Trophoblast cell (in vitro differentiated cells and primary cell): ENCODE data around the gene PPP6C.
A peak's percentile ranks its signal among the peaks of the same experiment; 100 is the strongest.

Experiments
- DNase-seq, 2 donors: peaks; one replicate each; pipeline ENCODE4 v3.0.0-alpha.2; 2016
- H2AFZ ChIP-seq: 2 replicates; pipeline ENCODE4 v1.6.1; 2013; ENCODE audit warnings: low read length, moderate library complexity, mild to moderate bottlenecking; ENCODE audit not compliant: insufficient read depth, poor library complexity
- H2AK5ac ChIP-seq: 2 replicates; pipeline ENCODE4 v1.6.1; 2013; ENCODE audit warnings: mild to moderate bottlenecking, low read length
- H2BK120ac ChIP-seq: 2 replicates; pipeline ENCODE4 v1.6.1; 2013; ENCODE audit warnings: low read length, mild to moderate bottlenecking, moderate library complexity; ENCODE audit not compliant: insufficient read depth, poor library complexity
- H2BK12ac ChIP-seq: 2 replicates; pipeline ENCODE4 v1.6.1; 2013; ENCODE audit warnings: mild to moderate bottlenecking, low read length, moderate library complexity
- H2BK5ac ChIP-seq: 2 replicates; pipeline ENCODE4 v1.6.1; 2013; ENCODE audit warnings: low read length, low read depth, moderate library complexity, mild to moderate bottlenecking; ENCODE audit not compliant: poor library complexity
- H3K14ac ChIP-seq: 2 replicates; pipeline ENCODE4 v1.6.1; 2013; ENCODE audit warnings: mild to moderate bottlenecking, low read length
- H3K18ac ChIP-seq: 2 replicates; pipeline ENCODE4 v1.6.1; 2013; ENCODE audit warnings: mild to moderate bottlenecking, low read length
- H3K23ac ChIP-seq: 2 replicates; pipeline ENCODE4 v1.6.1; 2013; ENCODE audit warnings: low read length
- H3K27ac ChIP-seq: 2 replicates; pipeline ENCODE4 v1.5.1; 2013; ENCODE audit warnings: low read depth, mild to moderate bottlenecking, inconsistent platforms, low read length, moderate library complexity
- H3K27me3 ChIP-seq: 2 replicates; pipeline ENCODE4 v1.6.1; 2013; ENCODE audit warnings: inconsistent platforms, mild to moderate bottlenecking, low read length, moderate library complexity; ENCODE audit not compliant: insufficient read depth
- H3K36me3 ChIP-seq, 2 experiments: 1 replicate in 1 of 2; 2 replicates in 1 of 2; pipeline ENCODE4 v1.6.1; 2013; ENCODE audit warnings: low read length in 2 of 2, mild to moderate bottlenecking in 2 of 2, moderate library complexity in 1 of 2; ENCODE audit not compliant: insufficient read depth in 2 of 2, control insufficient read depth in 1 of 2
- H3K4ac ChIP-seq: 2 replicates; pipeline ENCODE4 v1.6.1; 2013; ENCODE audit warnings: low read depth, mild to moderate bottlenecking, low read length, moderate library complexity
- H3K4me1 ChIP-seq, 2 experiments: 1 replicate in 1 of 2; 2 replicates in 1 of 2; pipeline ENCODE4 v1.6.1; 2013; ENCODE audit warnings: low read length in 2 of 2, mild to moderate bottlenecking in 2 of 2, moderate library complexity in 1 of 2; ENCODE audit not compliant: insufficient read depth in 2 of 2, control insufficient read depth in 1 of 2
- H3K4me2 ChIP-seq: 2 replicates; pipeline ENCODE4 v1.6.1; 2013; ENCODE audit warnings: inconsistent platforms, mild to moderate bottlenecking, low read length, moderate library complexity
- H3K4me3 ChIP-seq: 2 replicates; pipeline ENCODE4 v1.5.1; 2013; ENCODE audit warnings: mild to moderate bottlenecking, low read depth, low read length, inconsistent platforms
- H3K79me1 ChIP-seq: one replicate; pipeline ENCODE4 v1.6.1; 2013; ENCODE audit warnings: low read length
- H3K79me2 ChIP-seq: 2 replicates; pipeline ENCODE4 v1.6.1; 2013; ENCODE audit warnings: low read length, mild to moderate bottlenecking; ENCODE audit not compliant: control insufficient read depth, insufficient read depth, poor library complexity
- H3K9ac ChIP-seq: 2 replicates; pipeline ENCODE4 v1.6.1; 2013; ENCODE audit warnings: mild to moderate bottlenecking, low read length
- H3K9me3 ChIP-seq: 2 replicates; pipeline ENCODE4 v1.6.1; 2013; ENCODE audit warnings: low read depth, mild to moderate bottlenecking, control low read depth, inconsistent platforms, low read length; ENCODE audit not compliant: insufficient read depth
- H4K12ac ChIP-seq: 2 replicates; pipeline ENCODE4 v1.6.1; 2013; ENCODE audit warnings: low read depth, mild to moderate bottlenecking, low read length, moderate library complexity
- H4K8ac ChIP-seq: 2 replicates; pipeline ENCODE4 v1.6.1; 2013; ENCODE audit warnings: low read depth, mild to moderate bottlenecking, low read length, moderate library complexity
- H4K91ac ChIP-seq: one replicate; pipeline ENCODE4 v1.6.1; 2013; ENCODE audit warnings: low read depth, mild to moderate bottlenecking, low read length, moderate library complexity
- WGBS: extraction: QIAGEN DNeasy Blood & Tissue Kit; methylation state at CpG from one replicate; pipeline ENCODE4 v1.1.7; 2013; ENCODE audit warnings: missing lambda C conversion rate; ENCODE audit not compliant: insufficient read length, insufficient coverage; ENCODE audit errors: extremely low coverage; 5-methylcytosine and 5-hydroxymethylcytosine counted together

The PPP6C gene

GRCh38 chr9:125146247-125146646, 43.4 kb downstream of the PPP6C start:
- H3K14ac ChIP-seq = no peak overlapping the region
- H2AFZ ChIP-seq = no peak overlapping the region
- no peaks in the 10 kb centered on the region for H3K4me1 ChIP-seq
- no peak overlapping the region for H3K18ac ChIP-seq
- H3K4me3 ChIP-seq = no peak overlapping the region
- H3K23ac ChIP-seq = no peak overlapping the region
- H4K12ac ChIP-seq = no peak overlapping the region
- no peak overlapping the region for H2BK5ac ChIP-seq
- no peak overlapping the region for H3K4me2 ChIP-seq
- no peak overlapping the region for H3K4ac ChIP-seq
- no peak overlapping the region for H2BK120ac ChIP-seq
- no peak for DNase-seq
- H3K79me1 ChIP-seq = no peaks in the 10 kb centered on the region
- H3K36me3 ChIP-seq = peaks cover 6 to 12% of the 10 kb centered on the region in 2 experiments
- H4K8ac ChIP-seq = no peak overlapping the region
- no peaks in the 10 kb centered on the region for H3K27me3 ChIP-seq
- H3K9me3 ChIP-seq = no peaks in the 10 kb centered on the region
- H3K9ac ChIP-seq = no peak overlapping the region
- no CpG with 5 or more reads among the region's 4 CpGs for WGBS
- no peak overlapping the region for H2AK5ac ChIP-seq
- H3K27ac ChIP-seq = no peak overlapping the region
- H2BK12ac ChIP-seq = no peak overlapping the region
- no peak overlapping the region for H4K91ac ChIP-seq
- H3K79me2 ChIP-seq = peaks cover 2% of the 10 kb centered on the region

GRCh38 chr9:125145425-125145824, 44.2 kb downstream of the PPP6C start:
- Histone ChIP-seq H2AFZ (no peak overlapping the region), H3K4me2 (no peak overlapping the region), H3K4ac (no peak overlapping the region), H2BK5ac (no peak overlapping the region), H4K8ac (no peak overlapping the region), H3K4me1 (no peaks in the 10 kb centered on the region), H3K79me2 (peaks cover 2% of the 10 kb centered on the region), H4K91ac (no peak overlapping the region), H3K27me3 (no peaks in the 10 kb centered on the region), H3K9me3 (no peaks in the 10 kb centered on the region), H3K36me3 (peaks cover under 1 to 3% of the 10 kb centered on the region in 2 experiments), H2BK120ac (no peak overlapping the region), H3K27ac (no peak overlapping the region), H2BK12ac (no peak overlapping the region), H2AK5ac (no peak overlapping the region), H3K4me3 (no peak overlapping the region), H3K79me1 (no peaks in the 10 kb centered on the region), H3K18ac (no peak overlapping the region), H3K14ac (no peak overlapping the region), H4K12ac (no peak overlapping the region), H3K9ac (no peak overlapping the region), H3K23ac (no peak overlapping the region)
- DNase-seq = no peak
- no CpG with 5 or more reads among the region's 4 CpGs for WGBS

- Histone ChIP-seq H4K91ac (no peak within 1 kb of the TSS), H2BK5ac (no peak within 1 kb of the TSS), H3K4me2 (peak within 1 kb of the TSS; percentile 87)
Observed at GRCh38 chr9:125143377-125144090, 46.1 kb downstream of the PPP6C start, which contains the start of gene SCAI. Gene SCAI, minus strand, starts transcription at chr9:125143528. Its CDS starts 91 bp downstream, at chr9:125143437.

GRCh38 chr9:125142560-125143376, 46.8 kb downstream of the PPP6C start:
- no peaks in the 10 kb centered on the region for H3K9me3 ChIP-seq
- H3K36me3 ChIP-seq = peaks cover 3% of the 10 kb centered on the region in 2 experiments
- no peak overlapping the region for H3K27ac ChIP-seq
- peak overlapping the region; percentile 49 for H3K9ac ChIP-seq
- H4K8ac ChIP-seq = peak overlapping the region; percentile 62
- peak overlapping the region; percentile 36 for H3K14ac ChIP-seq
- no peak overlapping the region for H2BK5ac ChIP-seq
- H2BK12ac ChIP-seq = no peak overlapping the region
- no peak overlapping the region for H3K23ac ChIP-seq
- DNase-seq = no peak
- H2AK5ac ChIP-seq = no peak overlapping the region
- H3K79me1 ChIP-seq = no peaks in the 10 kb centered on the region
- no peak overlapping the region for H2AFZ ChIP-seq
- H4K91ac ChIP-seq = no peak overlapping the region
- no peaks in the 10 kb centered on the region for H3K27me3 ChIP-seq
- H3K4me2 ChIP-seq = peak overlapping the region; percentile 87
- H3K18ac ChIP-seq = peak overlapping the region; percentile 64
- peaks cover 2% of the 10 kb centered on the region for H3K79me2 ChIP-seq
- no CpG with 5 or more reads among the region's 54 CpGs for WGBS
- no peak overlapping the region for H4K12ac ChIP-seq
- no peak overlapping the region for H2BK120ac ChIP-seq
- H3K4ac ChIP-seq = peak overlapping the region; percentile 60
- H3K4me3 ChIP-seq = peak overlapping the region; percentile 83
- H3K4me1 ChIP-seq = no peaks in the 10 kb centered on the region

More at GRCh38 chr9:125143377-125144090, 46.1 kb downstream of the PPP6C start, which contains the start of gene SCAI:
- H2BK120ac ChIP-seq = no peak within 1 kb of the TSS
- no peak within 1 kb of the TSS for H2AK5ac ChIP-seq
- peak within 1 kb of the TSS; percentile 49 for H3K9ac ChIP-seq
- no peak within 1 kb of the TSS for H3K23ac ChIP-seq
- peaks cover 2% of the 10 kb centered on the region for H3K79me2 ChIP-seq
- H3K18ac ChIP-seq = peak within 1 kb of the TSS; percentile 64
- H3K36me3 ChIP-seq = peaks cover 3% of the 10 kb centered on the region in 2 experiments
- H3K79me1 ChIP-seq = no peaks in the 10 kb centered on the region
- H3K4me3 ChIP-seq = peak within 1 kb of the TSS; percentile 83
- DNase-seq = peak; percentile 100
- no peaks in the 10 kb centered on the region for H3K9me3 ChIP-seq
- H4K12ac ChIP-seq = no peak within 1 kb of the TSS
- no peak within 1 kb of the TSS for H3K27ac ChIP-seq
- H4K8ac ChIP-seq = peak within 1 kb of the TSS; percentile 62
- H3K14ac ChIP-seq = peak within 1 kb of the TSS; percentile 36
- H3K4ac ChIP-seq = peak within 1 kb of the TSS; percentile 60
- no peak within 1 kb of the TSS for H2AFZ ChIP-seq
- H3K4me1 ChIP-seq = no peaks in the 10 kb centered on the region
- H3K27me3 ChIP-seq = no peaks in the 10 kb centered on the region
- H2BK12ac ChIP-seq = no peak within 1 kb of the TSS
- WGBS = no CpG with 5 or more reads among the region's 46 CpGs
